Measurements from ENCODE around the gene MRPL21. TPM values are rescaled to one million over a fixed set of nuclear protein-coding genes. Genes with fewer than 3 reads are reported as not detected.

Gene MRPL21
- total and polyA plus RNA-seq, 9 of the 15 experiments (the other 6 are each of a cell fraction or from before 2014, with no cell fraction given), result 196 to 618 (median 232) TPM

- FAIRE-seq (no peak), DNase-seq (ENCODE audit: extremely low read depth in 1 of 4, low spot score in 3 of 4) (no peak), ATAC-seq (no peak)
- Histone ChIP-seq H3K27ac (ENCODE audit: extremely low read depth, low read depth, low read length) (no peak overlapping the region), H4K20me1 (replicated peaks; ENCODE audit: control insufficient read depth, insufficient read depth, low read length) (no peaks in the 10 kb centered on the region), H3K9me3 (replicated peaks; ENCODE audit: control insufficient read depth, insufficient read depth, low read depth, low read length) (peaks cover 14% of the 10 kb centered on the region), H3K9ac (ENCODE audit: insufficient read depth in 1 of 2, low read depth in 2 of 2, low read length in 2 of 2) (no peak overlapping the region), H3K4me2 (ENCODE audit: insufficient read depth, low read length) (no peak overlapping the region), H3K9me1 (ENCODE audit: control insufficient read depth, insufficient read depth, low read length) (no peaks in the 10 kb centered on the region), H3K36me3 (ENCODE audit: control insufficient read depth, insufficient read depth, low read length) (peaks cover 88% of the 10 kb centered on the region), H3K27me3 (ENCODE audit: control insufficient read depth in 2 of 2, insufficient read depth in 2 of 2, low read length in 2 of 2) (no peaks in the 10 kb centered on the region), H3K4me3 (no peak overlapping the region), H2AFZ (ENCODE audit: low read depth, low read length) (no peak overlapping the region), H3K79me2 (ENCODE audit: control insufficient read depth, insufficient read depth, low read length) (no peaks in the 10 kb centered on the region; the same call in 2 of the 3 replicates), H3K4me1 (replicated peaks in 1 of 2; ENCODE audit: control insufficient read depth in 2 of 2, insufficient read depth in 2 of 2, low read length in 2 of 2) (peaks cover 0 to 5% of the 10 kb centered on the region in 2 experiments; a peak in 1 of 5 replicates)
- in situ Hi-C loops (cut with MboI), result no loop called here
- 92% methylated on average over 12 of the region's 12 CpGs for WGBS (ENCODE audit: insufficient coverage, low coverage, missing lambda C conversion rate)
- intact Hi-C loops (cut with micrococcal nuclease), result no loop called here
- ChIA-PET POLR2A (interaction anchor here (1.2 kb wide), 1 partner anchor 15 kb away, joined by 3 read pairs; no protein-coding TSS in a partner anchor), CTCF (ENCODE audit: low intra/inter-chr PET ratio) (no interaction called here)
- BruUV-seq (replicated peaks), result no TSS peak
- TF ChIP-seq PURB (CRISPR knock-in tag; IDR thresholded peaks at IDR 0.05; ENCODE audit: low read depth), result no peak
- TF ChIP-seq, protein P1, sequence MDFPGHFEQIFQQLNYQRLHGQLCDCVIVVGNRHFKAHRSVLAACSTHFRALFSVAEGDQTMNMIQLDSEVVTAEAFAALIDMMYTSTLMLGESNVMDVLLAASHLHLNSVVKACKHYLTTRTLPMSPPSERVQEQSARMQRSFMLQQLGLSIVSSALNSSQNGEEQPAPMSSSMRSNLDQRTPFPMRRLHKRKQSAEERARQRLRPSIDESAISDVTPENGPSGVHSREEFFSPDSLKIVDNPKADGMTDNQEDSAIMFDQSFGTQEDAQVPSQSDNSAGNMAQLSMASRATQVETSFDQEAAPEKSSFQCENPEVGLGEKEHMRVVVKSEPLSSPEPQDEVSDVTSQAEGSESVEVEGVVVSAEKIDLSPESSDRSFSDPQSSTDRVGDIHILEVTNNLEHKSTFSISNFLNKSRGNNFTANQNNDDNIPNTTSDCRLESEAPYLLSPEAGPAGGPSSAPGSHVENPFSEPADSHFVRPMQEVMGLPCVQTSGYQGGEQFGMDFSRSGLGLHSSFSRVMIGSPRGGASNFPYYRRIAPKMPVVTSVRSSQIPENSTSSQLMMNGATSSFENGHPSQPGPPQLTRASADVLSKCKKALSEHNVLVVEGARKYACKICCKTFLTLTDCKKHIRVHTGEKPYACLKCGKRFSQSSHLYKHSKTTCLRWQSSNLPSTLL (IDR thresholded peaks at IDR 0.05), result no peak
- no peak for TF ChIP-seq ZZZ3 (IDR thresholded peaks at IDR 0.05)
- TF ChIP-seq KHSRP (IDR thresholded peaks at IDR 0.05), result no peak
- no peak for TF ChIP-seq FOXA1 (IDR thresholded peaks at IDR 0.05; ENCODE audit: borderline replicate concordance)
- no peak for TF ChIP-seq BACH1 (tag; IDR thresholded peaks at IDR 0.05)
- TF ChIP-seq, protein P2, sequence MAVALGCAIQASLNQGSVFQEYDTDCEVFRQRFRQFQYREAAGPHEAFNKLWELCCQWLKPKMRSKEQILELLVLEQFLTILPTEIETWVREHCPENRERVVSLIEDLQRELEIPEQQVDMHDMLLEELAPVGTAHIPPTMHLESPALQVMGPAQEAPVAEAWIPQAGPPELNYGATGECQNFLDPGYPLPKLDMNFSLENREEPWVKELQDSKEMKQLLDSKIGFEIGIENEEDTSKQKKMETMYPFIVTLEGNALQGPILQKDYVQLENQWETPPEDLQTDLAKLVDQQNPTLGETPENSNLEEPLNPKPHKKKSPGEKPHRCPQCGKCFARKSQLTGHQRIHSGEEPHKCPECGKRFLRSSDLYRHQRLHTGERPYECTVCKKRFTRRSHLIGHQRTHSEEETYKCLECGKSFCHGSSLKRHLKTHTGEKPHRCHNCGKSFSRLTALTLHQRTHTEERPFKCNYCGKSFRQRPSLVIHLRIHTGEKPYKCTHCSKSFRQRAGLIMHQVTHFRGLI (CRISPR knock-in tag; IDR thresholded peaks at IDR 0.05), result no peak
- TF ChIP-seq, protein P3, sequence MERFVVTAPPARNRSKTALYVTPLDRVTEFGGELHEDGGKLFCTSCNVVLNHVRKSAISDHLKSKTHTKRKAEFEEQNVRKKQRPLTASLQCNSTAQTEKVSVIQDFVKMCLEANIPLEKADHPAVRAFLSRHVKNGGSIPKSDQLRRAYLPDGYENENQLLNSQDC (CRISPR knock-in tag; IDR thresholded peaks at IDR 0.05), result no peak
These were observed 23.9 kb upstream of the MRPL21 start for GRCh38 chr11:68927280-68928135.

All from K562 (cell line).